Measurements from ENCODE around the gene FBH1.
"Not testable (repeated sequence)": the region's sequence is repeated elsewhere in the genome, so short reads cannot be mapped to it uniquely, and the experiment has no call there.

The FBH1 gene

GRCh38 chr10:5959581-5960069 is 69.6 kb downstream of the FBH1 start:
- no peak for DNase-seq (ENCODE audit: low read depth in 2 of 2)

DNA sequence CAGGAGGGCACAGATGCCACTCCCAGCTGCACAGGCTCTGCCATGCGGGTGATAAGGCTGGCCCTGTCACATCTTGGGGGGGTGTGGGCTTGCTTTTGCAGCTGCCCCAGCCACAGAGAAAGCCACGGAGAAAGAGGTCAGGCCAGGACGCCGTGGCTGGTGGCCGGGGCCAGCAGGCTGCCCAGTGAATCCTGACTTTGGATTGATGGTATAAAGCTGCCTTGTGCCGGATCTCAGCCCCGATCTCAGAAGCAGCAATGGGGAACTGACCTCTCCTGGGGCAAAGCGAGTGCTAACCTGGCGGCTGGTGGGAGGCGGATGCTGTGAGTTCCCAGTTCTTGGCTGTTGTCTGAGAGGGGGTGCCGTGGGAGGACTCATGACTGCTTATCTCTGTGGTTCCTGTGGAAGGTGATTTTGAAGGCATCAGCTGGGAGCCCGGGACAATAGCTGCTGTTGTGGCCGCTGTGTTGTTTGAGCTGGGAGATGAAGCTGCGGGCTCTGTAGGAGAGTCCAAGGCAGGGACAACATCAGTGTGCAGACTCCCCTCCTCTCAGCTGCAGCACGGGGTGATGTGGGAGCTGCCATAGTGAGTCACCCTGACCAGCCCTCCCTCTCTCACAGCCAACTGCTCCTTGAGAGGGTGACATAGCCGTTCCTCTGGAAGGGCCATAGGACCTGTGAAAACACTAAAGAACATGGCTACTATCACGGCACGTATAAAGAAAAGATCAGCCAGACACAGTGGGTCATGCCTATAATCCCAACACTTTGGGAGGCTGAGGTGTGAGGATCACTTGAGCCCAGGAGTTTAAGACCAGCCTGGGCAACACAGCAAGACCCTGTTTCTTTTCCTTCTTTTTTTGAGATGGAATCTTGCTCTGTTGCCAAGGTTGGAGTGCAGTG is 70.3 kb downstream of the FBH1 start:
- no peak for DNase-seq (ENCODE audit: low read depth in 2 of 2)

- not testable (repeated sequence) for DNase-seq (ENCODE audit: low read depth in 2 of 2)
Observed at GRCh38 chr10:5960973-5961275, 70.9 kb downstream of the FBH1 start.

DNA sequence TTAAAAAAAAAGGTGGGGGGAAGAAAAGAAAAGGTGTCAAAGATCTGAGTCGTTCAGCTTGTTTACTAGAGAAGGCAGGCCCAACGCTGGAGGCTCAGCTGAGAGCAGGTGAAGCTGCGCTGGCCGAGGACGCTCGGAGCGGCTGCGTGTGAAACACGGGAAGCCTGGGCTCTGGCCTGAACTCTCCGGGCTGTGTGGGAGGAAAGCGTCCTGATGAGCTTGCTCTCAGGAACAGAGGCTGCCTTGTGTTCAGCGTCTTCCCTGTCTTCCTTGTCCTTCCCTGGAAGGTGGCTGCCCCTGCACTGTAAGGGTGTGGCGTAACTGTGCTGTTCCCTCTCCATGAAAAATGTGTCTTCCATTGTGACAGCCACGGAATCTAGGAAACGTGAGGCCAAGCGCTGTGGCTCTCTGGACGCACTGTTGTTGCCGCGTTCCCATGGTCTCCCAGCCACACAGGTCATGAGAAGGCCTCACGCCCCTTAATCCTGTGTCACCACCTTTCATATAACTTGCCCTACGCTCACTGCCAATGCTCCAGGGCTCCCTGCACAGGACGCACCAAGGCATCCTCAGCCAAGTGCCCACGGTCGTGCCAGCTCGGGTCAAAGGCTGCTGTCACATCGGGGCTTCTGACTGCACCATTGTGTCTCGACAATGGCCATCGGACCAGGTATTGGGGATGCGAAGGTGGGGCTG is 71.5 kb downstream of the FBH1 start:
- DNase-seq (ENCODE audit: low read depth in 2 of 2), result no peak

- not testable (repeated sequence) for DNase-seq (ENCODE audit: low read depth in 2 of 2)
Observed at GRCh38 chr10:5962358-5962940, 72.4 kb downstream of the FBH1 start.

DNA sequence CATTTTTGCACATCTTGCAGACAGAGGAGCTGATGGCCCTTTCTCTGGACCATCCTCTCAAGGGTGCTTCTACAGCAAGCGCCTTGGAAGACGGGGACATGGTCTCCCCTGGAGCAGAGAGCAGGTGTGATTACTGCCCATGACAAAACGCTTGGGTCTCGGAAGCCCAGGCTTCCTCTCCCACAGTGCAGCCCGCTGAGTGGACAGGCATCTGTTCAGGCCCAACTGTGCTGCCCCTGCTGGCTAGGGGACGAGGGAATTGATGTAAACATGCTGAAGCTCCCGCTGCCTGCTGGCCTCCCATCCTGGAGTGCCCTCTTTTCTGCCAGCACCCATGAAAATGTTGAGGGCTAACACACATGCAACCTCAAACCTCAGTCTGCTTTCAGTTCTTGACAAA is 73.0 kb downstream of the FBH1 start:
- no peak for DNase-seq (ENCODE audit: low read depth in 2 of 2)

- DNase-seq (ENCODE audit: low read depth in 2 of 2), result no peak
Observed at GRCh38 chr10:5963591-5963990, 73.5 kb downstream of the FBH1 start.

DNA sequence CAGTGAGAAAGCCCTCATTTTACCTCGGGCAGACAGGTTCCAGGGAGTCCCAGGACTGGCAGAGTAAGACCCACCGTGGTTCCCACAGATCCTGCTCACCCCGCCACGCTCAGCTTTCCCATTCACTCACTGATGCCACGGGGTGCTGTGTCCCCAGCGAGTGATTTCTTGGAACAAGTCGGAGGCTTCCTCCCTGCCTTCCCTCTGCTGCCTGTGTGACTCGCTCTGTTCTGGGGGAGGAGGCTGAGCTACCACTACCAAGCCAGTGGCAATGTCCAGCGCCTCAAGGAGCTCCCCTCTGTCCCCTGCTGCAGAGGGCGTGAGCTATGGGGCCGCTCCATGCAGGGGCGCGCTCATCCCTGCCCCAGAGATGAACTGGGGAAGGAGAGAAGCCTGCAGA is 74.7 kb downstream of the FBH1 start:
- no peak for DNase-seq (ENCODE audit: low read depth in 2 of 2)

GRCh38 chr10:5965266-5965665 is 75.2 kb downstream of the FBH1 start:
- no peak for DNase-seq (ENCODE audit: low read depth in 2 of 2)

DNA sequence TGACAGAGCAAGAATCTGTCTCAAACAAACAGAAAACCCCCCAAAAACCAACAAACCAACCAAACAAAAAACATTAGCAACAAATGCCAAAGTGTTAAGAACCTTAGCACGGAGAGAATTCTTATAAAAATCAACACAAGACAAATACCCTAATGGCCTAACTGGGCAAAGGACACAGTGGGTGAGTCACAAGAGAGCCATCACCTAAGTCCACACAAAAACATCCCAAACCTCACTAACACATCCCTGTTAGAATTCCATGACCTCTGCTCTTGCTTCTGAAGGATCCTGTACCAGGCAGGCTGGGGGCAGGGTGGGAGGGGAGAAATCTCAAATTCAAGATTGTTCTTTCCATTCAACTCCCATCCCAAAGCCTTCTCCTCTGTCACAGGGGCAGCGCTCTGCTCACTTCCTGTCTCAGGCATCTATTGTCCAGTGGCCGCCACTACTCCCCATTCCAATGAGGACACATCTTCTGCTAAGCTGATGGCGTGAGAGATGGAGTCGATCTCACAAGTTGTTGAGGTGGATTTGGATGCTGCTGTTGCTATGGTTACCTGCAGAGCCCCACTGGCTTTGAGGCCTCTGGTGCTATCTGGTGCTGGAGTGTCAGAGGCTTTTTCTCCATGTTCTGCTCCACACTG is 78.1 kb downstream of the FBH1 start:
- no peak for DNase-seq (ENCODE audit: low read depth in 2 of 2)

DNA sequence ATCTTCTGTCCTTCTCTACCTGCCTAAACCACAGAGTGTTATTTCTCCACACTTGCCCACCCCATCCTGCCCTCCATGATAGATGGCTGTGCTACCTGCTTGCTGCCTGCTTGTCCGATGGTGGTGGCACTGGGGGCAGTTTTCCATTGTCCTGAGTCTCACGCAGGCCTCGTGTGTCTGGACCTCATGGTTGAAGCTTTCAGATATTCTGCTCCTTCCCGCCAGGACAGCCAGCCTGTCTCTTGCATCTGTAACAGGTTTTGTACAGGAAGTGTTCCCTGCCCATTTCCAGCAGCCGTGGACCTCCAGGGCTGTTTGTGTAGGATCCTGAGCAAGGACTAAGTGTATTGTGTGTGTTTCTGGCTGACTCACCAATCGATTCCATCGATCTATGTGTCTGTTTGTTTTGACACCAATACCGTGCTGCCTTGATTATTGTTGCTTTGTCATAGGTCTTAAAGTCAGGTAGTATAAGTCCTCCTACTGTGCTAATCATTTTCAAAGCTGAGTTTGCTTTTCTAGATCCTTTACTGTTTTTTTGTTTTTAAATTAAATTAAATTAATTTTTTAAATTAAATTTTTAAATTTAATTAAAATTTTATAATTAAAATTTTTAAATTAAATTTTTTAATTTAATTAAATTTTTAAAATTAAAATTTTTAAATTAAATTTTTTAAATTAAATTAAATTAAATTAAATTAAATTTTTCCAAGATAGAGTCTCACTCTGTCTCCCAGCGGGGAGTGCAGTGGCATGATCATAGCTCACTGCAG is 78.8 kb downstream of the FBH1 start:
- no peak for DNase-seq (ENCODE audit: low read depth in 2 of 2)

DNA sequence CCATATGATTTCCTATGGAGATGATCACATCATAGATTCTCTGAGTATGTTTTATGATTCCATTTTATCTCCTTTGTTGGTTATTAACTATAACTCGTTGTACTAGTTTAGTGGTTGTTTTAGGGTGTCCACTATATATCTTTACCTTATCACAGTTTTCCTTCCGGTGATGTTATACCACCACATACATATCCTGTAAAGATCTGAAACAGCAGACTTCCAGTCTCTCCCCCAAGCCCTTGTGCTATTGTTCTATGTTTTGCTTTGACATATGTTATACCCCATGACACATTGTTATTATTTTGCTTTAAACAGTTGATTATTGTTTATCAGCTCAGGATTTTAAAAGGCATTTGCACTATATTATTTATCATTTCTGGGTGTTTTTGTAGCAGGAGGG is 80.0 kb downstream of the FBH1 start:
- DNase-seq (ENCODE audit: low read depth in 2 of 2), result no peak

DNA sequence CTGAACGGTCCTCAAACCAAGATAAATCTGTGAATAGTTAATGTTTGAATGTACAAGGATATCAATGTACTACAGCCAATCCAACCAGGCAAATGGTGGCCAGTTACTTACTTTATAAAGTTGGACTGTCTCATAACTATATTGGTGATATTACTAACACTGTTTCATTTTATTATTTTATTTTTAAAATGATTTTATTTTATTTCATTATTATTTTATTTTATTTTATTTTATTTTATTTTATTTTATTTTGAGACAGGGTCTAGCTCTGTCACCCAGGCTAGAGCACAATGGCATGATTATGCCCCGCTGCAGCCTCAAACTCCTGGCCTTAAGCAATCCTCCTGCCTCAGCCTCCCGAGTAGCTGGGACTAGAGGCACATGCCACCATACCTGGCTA is 80.5 kb downstream of the FBH1 start:
- no peak for DNase-seq (ENCODE audit: low read depth in 2 of 2)

DNA sequence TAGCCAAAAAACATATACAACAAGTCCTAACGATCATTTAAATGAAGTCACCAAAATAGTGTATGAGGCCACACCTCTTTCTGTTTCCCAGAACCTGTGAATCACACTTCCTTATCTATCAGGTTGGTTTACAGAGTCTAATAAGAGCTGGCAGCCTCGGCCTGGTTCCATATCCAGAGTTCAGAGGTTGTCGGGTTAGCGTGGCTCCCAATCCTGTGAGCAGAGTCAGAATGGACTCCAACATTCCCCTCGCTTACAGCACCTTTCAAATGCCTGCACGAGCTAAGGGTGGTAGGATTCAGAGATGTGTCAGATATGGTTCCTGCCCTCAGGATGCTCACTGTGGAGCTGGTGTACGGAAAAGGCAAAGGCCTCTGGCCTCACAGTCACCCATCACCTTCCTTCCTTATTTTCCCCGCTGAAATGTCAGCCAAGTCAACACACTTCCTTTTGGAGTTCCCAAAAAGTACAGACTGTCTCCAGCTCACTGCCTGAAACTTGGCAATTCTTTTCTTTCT is 81.3 kb downstream of the FBH1 start:
- no peak for DNase-seq (ENCODE audit: low read depth in 2 of 2)

DNA sequence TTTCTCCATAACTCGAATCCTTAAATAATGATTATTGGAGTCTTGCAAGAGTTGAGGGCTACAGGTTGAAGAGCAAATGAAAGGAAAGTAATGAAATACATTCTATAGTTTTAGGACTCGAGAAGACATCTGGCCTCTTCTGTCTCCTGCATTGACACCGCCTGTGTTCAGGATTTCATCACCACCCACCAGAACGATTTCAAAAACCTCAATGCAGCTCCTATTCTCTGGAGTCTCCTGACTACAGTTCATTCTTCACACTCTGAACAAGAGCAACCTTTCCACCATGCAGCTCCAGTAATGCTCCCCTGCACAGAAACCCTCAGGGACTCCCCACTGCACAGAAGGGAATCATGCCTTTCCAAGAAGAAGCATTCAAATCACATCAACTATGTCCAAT is 81.8 kb downstream of the FBH1 start:
- DNase-seq (ENCODE audit: low read depth in 2 of 2), result no peak

- no peak for DNase-seq (ENCODE audit: low read depth in 2 of 2)
Observed at GRCh38 chr10:5973069-5973468, 83.0 kb downstream of the FBH1 start.

DNA sequence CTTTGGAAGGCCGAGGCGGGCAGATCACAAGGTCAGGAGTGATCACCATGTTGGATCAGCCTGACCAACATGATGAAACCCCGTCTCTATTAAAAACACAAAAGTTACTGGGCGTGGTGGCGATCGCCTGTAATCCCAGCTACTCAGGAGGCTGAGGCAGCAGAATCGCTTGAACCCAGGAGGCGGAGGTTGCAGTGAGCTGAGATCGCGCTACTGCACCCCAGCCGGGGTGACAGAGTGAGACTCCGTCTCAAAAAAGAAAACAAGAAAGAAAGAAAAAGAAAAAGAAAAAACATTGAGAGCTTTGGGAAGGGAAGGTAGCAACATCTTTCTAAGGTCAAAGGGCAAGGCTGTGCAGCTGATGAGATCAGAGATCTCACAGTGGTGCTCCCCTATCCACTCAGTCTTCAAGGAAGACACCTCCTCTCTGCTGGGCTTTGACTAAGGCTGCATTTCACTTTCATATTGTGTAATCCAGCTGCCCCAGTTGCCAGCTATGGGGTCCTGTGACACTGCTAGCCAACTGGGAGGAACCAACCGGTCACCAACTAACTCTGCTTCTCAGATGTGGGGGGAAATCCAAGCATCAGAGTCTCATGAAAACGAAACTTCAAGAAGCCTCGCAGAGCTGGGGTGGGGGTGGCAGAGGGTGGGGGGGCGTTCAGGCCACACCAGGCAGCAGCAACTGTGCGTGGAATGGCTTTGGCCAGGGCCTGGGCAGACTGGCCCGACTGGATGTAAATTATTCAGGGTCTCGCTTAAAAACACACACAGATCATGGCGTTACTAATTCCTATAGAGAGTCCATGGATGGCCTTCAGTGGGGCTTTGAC is 85.8 kb downstream of the FBH1 start:
- DNase-seq (ENCODE audit: low read depth in 2 of 2), result peak; percentile 22 to 52

DNA sequence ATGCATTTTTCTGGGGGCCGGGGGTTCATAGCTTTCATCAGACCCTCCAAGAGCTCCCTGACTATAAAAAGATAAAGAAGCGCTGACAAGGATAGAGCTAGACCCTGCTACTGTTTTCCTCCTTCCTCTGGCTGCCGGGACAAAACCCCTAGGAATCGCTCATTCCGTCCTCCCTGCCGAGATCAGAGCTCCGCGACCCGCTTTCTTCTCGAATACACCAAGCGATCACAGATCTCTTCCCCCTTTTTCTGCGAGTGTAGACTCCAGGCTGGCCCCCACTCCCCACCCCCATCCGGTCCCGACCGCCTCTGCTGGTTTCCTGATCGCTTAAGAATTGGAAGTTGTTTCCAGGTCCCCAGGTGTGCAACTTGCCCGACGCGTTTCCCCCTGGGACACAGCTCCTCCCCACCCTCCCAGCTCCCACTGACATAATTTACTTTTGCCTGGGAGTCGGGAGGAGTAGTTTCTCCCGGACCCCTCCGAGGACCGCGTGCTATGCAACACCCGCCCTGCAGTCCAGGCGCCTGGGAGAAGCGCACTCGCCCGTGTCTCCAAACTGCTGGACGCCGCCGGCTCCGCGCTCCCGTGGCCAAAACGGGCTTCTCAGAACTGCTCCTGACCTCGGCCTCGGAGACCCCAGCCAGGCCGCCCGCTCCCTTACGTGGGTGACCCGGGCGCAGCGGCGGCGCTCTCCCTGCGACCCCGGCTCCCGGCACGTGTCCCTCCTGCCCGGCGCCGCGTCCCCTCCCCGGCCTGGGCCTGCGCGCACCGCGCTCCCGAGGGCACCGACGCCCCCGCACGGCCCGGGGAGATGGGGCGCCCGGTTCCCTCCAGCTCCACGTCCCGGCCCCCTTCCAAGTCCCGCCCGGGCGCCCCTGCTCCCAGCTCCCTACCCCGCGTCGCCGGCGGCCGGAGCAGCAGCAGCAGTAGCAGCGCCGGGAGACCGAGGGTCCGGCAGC is 86.7 kb downstream of the FBH1 start:
- DNase-seq (ENCODE audit: low read depth in 2 of 2), result peak; percentile 17 to 44
